Daoy (cell line): ENCODE measurements around the gene INPP5J. TPM values are rescaled to one million over a fixed set of nuclear protein-coding genes. Genes with fewer than 3 reads are reported as not detected.

Source experiments
- DNase-seq: peaks from one replicate; pipeline ENCODE4 v3.0.0-alpha.2; 2015; ENCODE audit warnings: low read depth
- total RNA-seq: library from RNA; depleted of rRNA; stranded (reverse); fragments of >200 nt; shearing (Covaris generic); gene quantifications from 2 replicates; pipeline ENCODE4 v1.2.3, GENCODE V29; 2014

Gene INPP5J
- total RNA-seq, 1 experiment from 2014 or later, result 1.3 TPM

- DNase-seq, result peak; percentile 48
Measured at GRCh38 chr22:31102441-31103081, 20.2 kb upstream of the INPP5J start.

DNA sequence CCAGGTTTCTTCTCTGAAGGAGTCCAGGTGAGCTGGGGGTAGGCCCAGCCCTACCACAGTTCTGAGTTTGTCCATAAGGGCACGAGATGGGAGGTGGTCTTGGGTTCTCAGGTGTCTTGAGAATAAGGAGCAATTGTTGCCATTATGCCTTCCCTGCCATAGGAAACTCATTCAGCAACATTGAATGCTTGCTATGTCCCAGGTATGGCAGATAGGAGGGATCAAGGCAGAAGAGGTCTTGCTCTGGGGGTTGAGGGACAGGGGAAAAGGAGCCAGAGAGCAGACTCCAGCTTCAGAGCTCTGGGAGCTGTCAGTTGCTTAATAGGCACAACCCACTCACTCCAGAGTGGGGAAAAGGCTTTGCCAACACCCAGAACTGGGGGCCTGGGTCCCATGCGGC lies 19.7 kb upstream of the INPP5J start:
- no peak for DNase-seq

DNA sequence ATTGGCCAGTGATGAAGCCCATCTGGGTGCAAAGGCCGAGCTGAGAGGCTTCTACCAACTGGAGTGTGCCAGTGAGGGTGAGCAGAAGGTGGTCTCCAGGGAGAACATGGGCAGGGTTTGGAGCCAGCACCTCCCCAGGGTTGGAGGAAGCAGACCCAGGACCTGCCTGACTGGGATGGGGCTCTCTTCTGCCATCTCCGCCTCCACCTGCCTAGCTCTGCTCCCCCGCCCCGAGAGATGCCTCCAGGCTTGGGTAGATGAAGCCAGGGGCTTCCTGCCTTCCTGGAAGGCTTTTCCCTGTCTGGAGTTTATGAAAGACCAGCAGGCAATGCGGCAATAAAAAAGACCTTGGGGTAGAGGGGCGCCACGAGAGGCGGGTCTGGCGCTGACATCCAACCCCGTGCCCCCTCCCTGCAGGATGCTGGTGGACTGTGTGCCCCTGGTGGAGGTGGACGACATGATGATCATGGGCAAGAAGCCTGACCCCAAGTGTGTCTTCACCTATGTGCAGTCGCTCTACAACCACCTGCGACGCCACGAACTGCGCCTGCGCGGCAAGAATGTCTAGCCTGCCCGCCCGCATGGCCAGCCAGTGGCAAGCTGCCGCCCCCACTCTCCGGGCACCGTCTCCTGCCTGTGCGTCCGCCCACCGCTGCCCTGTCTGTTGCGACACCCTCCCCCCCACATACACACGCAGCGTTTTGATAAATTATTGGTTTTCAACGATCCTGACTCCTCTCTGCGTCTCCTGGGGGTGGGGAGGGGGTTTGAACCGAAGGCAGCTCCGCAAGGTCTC lies 18.7 kb upstream of the INPP5J start:
- no peak for DNase-seq

- DNase-seq, result peak; percentile 2
Measured at GRCh38 chr22:31104869-31105268, 17.9 kb upstream of the INPP5J start.

- DNase-seq, result peak; percentile 1
Measured at GRCh38 chr22:31105282-31105929, 17.4 kb upstream of the INPP5J start.

GRCh38 chr22:31106001-31106571 lies 16.7 kb upstream of the INPP5J start:
- DNase-seq, result peak; percentile 15

GRCh38 chr22:31106731-31107177 lies 16.0 kb upstream of the INPP5J start:
- DNase-seq, result peak; percentile 2

- peak; percentile 94 for DNase-seq
Measured at GRCh38 chr22:31107178-31107893, 15.4 kb upstream of the INPP5J start, which contains the start of gene SELENOM. Gene SELENOM, minus strand, starts transcription at chr22:31107568. Its CDS starts 63 bp downstream, at chr22:31107505.

- no peak for DNase-seq
Measured at GRCh38 chr22:31107894-31108218, 14.9 kb upstream of the INPP5J start.

GRCh38 chr22:31112547-31113091 lies 10.1 kb upstream of the INPP5J start:
- peak; percentile 0 for DNase-seq

DNA sequence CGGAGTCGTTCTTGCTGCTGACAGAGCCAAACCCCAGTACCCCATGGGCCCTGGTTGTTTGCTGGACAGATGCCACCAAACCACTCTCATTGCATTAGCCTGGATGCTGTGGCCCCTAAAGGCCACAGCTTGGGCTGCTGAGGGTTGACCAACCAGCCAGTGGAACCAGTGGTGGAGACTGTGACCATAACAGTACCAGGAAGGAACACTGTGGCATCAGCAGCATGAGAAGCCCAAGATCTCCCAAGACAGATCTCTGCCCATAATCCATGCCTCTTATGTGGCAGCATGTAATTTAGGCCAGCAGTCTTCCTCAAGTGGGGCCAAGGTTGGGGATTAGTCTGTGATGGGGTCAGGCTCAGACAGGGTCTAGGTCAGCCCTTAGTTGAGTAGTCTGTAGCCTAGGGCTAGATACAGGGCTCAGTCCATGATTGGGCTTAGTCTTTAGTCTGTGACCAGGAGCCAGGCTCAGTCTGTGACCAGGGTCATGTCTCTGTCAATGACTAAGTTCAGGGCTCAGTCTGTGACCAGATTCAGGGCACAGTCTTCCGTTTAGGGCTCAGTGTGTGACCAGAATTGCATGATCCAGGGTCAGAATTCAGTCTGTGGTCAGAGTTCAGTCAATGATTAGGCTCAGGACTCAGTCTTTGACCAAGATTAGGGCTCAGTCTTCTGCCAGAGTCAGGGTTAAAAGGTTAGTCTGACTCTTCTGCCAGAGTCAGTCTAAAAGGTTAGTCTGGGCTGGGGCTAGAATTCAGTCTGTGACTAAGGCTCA lies 4.5 kb upstream of the INPP5J start:
- DNase-seq, result no peak

DNA sequence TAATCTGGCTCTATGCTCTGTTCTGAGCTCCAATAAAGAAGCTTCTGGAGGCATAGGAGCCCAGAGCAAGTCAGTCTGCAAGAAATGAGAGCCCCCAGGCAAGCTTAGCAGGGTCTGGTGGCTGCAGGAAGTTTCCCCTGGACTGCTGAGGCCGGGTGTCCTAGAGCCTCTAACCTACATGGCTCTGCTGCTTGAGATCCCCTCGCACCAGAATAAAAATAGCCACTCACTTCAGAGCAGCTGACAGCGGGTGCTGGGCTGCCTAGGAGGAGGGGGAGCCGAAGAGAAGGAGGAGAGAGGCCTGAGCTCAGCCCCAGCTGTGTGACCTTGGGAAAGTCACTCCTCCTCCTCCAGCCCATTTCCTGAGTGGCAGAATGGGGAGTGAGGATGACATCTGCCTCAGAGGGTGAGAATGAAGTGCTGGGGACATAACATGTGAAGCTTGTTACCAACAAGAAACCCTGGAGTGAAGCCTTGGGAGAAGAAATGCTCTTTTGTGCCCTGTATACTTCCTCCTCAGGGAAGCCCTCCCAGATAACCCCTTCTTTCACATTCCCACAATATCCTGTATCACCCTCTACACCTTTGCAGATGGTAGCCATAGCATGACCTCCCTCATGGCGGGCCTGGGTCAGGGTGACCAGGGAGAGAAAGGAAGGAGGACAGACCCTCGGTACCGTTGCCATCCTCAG lies 3.6 kb upstream of the INPP5J start:
- no peak for DNase-seq

DNA sequence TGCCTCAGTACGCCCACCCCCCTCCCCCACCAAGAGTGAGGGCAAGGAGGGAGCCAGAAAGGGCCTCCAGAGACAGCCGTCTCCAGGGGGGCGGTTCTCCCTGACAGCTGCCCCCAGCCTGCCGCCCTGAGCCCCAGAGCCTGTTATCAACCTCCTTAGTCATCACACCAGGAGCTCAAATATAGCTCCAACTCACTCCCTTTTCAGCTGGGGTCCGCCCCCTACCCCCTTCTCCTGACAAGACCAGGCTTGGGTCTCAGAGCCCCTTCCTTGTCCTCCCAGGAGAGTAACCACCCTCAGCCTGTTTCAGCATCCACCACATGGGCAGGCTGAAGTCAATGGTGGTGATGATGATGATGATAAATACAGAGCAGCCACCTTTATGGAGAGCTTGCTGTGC lies 2.5 kb upstream of the INPP5J start:
- DNase-seq, result no peak

DNA sequence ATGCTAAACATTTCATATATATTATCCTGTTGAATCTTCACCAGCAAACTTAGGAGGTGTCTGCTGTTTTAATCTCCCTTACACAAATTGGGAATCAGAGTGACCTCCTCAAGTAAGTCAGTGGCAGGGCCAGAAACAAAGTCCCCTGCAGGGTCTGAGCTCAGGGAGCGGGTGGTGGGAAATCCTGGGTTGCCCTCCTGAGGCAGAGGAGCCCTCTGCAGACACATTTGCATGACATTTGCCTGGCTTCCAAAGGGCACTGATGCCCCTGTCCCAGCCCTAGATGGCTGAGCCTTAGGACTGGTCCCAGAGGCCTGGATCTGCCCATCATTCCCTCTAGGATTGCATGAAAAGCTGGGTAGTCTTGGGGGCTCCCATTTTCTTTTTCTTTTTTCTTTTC lies 2.1 kb upstream of the INPP5J start:
- DNase-seq, result no peak

GRCh38 chr22:31121403-31121802 lies 1.4 kb upstream of the INPP5J start:
- no peak for DNase-seq

- DNase-seq, result no peak
Measured at GRCh38 chr22:31122196-31122531, 602 bp upstream of the INPP5J start.

- DNase-seq, result no peak
Measured at GRCh38 chr22:31123292-31123602, 481 bp downstream of the INPP5J start.

DNA sequence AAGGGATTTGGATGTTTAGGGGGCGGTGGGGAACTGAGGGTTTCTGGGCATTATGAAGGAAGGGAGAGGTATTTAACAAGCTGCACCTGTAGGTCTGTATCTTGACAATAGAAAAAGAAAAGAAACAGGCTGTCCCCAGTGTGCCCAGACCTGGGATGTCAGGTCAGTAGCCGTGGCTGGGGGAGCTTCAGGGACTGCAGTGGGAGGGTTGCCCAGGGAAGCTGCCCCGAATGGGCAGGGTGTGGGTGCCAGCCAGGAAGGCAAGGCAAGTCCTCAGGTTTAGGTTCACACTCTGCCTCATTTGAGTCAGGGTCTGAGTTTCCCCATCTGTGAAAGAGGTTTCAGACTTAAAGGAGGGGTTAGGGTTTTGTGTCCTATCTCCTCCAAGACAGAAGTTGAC lies 1.5 kb downstream of the INPP5J start:
- DNase-seq, result no peak

DNA sequence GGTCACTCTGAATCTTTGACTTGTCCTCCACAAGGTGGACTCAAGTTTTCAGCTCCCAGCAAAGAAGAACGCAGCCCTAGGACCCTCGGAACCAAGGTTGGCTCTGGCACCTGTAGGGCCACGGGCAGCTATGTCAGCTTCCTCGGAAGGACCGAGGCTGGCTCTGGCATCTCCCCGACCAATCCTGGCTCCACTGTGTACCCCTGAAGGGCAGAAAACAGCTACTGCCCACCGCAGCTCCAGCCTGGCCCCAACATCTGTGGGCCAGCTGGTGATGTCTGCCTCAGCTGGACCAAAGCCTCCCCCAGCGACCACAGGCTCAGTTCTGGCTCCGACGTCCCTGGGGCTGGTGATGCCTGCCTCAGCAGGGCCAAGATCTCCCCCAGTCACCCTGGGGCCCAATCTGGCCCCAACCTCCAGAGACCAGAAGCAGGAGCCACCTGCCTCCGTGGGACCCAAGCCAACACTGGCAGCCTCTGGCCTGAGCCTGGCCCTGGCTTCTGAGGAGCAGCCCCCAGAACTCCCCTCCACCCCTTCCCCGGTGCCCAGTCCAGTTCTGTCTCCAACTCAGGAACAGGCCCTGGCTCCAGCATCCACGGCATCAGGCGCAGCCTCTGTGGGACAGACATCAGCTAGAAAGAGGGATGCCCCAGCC lies 2.2 kb downstream of the INPP5J start:
- DNase-seq, result no peak
